Measurements from ENCODE around the gene LCN1.

LCN1 gene

DNA sequence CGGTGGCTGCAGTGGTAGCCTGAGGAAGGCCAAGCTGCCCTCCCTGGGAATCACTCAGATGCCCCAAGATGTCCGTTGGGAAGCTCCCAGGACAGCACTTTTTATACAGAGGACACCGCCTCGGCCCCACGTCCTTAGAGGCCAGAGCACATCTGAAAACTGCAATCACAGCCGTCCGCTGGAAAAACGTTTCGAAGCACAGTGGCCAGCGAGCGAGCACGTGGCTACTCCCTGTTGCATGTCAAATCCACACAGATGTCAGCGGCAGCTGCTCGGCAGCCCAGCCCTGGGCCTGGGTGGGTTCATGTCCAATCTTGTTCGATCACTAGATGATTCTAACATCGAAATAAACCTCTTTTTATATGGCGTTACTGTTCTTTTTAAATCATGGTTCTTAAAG lies 32.7 kb upstream of the LCN1 start:
- no peak for DNase-seq (ENCODE audit: low spot score)

DNA sequence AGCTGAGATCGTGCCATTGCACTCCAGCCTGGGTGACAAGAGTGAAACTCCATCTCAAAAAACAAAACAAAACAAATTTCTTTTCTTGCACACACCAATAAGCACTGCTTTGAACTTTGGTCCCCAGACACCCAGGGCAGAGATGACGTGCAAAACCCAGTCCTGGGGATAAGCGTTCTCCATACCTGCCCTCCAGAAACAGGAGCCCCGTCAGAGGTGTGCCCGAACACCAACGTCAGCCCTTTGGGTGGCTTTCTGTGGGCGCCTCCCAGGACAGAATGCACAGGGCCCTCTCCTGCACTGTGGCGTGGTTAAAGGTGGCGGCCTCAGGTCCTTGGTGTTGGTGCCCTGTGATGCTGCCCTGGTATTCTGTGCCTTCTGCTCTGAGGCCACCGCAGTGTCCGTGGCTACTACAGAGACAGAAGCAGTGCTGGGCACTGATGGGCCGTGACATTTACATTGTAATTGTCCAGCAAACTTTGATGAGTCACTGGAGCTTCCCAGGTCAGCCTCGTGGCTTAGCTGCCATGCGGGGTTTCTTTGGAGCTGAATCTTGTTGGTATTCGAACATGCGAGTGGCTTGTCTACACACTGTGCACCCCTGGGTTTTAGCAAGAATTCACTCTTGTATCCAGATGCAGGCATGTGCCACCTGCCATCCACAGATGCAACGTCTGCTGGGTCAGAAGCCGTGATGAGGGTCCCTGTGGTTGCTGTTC lies 31.9 kb upstream of the LCN1 start:
- DNase-seq (ENCODE audit: low spot score): no peak

DNA sequence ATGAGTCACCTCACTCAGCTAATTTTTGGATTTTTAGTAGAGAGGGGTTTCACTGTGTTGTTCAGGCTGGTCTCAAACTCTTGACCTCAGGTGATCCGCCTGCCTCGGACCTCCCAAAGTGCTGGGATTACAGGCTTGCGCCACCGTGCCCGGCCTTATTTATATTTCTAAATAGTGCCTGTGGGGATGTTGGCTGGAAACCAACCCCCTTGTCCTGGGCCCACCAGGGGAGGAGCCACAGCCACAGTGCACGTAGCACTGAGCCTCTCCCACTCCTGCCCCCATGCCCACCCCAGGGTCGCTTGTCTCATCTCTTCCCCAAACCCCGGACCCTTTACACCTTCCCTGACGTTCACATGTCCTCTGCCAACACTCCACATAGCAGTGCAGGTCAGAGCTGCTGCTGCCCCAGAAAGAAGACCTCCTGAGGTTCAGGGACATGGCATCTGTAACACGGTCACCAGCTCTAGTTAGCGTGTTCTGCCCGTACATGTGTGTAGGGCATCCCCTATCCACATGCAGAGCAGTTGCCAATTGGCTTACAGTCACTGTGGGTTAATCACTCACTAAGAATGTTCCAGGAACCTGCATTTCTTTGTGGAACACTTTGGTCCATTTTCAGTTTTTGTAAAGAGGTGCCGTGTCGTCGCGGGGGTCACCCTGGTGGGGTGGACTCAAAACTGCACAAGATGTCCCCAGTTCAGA lies 30.9 kb upstream of the LCN1 start:
- DNase-seq (ENCODE audit: low spot score): no peak

DNA sequence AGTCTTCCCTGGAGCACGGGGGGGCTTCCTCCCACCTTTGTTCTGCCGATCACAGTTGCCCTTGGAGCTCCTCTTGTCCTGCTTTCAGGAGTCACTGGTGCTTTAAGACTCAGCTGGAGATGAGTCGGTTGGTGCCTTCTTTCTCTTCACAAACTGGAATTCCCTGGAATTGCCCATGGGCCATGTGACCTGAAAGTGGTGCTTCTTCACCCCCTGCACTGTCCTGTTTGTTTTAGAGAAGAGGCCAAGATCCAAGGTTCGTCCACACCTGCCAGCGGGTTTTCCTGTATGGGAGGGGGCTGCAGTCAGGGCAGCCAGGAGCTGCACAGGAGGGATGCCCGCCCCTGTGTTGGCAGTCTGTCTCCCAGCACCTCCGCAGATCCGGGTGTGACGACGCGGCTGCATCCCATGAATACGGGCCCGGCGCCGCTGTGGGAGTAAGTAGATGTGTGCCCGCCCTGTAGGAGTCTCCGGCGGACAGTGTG lies 30.2 kb upstream of the LCN1 start:
- no peak for DNase-seq (ENCODE audit: low spot score)

DNA sequence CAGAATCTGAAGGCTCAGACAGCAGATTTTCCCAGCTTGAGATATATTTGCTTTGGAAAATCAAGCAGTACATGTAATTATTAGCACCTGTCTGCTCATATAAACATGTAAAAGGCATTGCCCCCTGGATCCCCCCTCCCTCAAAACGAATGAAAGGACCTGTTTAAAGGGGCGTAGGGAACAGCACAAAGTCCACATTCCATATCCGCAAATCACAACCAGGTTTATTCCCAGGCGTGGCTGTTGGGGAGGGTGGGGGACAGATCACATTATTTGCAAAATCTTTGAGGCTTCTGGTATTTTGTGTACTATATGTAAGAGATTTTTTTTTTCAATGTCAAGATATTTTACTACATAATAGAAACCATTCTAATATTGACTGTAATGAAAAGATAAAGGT lies 29.5 kb upstream of the LCN1 start:
- DNase-seq (ENCODE audit: low spot score): no peak

DNA sequence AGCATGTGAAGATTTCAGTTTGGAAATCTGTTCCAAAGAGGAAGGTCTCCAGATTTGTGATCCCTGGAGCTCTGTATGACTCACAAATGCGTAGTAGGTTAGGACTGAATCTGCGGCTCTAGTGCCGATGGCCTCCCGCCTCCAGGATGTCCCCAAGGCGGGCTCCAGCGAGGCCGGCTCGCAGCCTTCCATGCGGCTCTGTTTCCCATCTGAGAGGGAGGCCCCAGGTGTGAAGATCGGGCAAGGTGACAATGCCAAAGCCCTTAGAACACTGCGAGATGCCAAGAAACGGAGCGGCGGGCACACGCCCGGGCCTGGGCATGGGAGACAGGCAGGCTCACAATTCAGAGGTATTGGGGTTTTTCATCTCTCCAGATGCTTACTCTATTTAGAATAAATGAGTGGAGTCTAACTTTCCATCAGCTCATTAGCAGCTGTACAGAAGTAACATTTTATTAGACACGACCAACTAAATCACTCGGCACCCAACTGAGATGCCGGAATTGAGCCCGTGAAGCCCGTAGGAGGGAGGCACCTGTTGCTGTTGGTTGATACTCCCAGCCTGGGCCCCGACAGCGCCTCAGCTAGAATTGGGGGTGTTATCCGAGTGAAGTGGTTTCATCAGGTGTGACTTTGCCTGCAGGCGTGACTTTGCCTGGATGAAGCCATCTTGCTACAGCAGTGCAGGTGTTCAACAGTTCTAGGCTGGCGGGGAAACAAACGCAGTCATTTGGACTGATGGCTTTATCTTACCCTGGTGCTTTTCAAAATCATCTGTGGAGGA lies 28.2 kb upstream of the LCN1 start:
- DNase-seq (ENCODE audit: low spot score): no peak

DNA sequence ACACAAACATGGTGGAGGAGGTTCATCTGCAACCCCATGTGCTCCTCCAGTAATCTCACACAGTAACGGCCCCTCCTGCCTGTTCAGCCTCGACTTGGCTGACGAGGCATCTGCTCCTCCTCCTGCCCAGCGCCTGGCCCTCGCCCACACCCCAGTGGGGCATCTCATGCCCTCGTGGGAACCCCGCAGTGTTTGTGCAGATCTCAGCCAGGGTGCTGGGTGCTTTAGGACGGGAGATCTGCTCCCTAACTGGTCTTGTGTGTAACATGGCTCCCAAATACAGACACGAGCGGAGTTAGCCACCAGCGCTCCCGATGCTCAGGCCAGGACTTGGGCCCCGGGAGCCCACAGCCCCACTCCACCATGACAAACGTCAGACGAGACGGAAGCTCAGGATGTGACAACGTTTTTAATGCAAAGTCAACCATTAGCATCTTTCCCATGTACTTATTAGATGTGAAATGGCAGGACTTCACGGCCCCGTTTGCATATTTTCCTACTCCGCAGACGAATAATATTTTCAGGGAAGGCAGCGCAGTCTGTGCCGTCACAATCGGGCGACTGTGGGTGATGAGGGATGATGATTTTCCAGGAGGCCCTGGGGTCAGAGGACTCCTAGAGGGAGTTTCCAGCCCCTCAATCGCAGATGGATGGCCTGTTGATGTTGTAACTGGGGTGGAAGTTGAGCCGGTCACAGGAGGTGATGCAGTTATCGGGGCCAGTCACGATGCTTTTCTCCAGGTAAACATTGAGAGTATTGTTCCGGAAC lies 26.3 kb upstream of the LCN1 start:
- no peak for DNase-seq (ENCODE audit: low spot score)

DNA sequence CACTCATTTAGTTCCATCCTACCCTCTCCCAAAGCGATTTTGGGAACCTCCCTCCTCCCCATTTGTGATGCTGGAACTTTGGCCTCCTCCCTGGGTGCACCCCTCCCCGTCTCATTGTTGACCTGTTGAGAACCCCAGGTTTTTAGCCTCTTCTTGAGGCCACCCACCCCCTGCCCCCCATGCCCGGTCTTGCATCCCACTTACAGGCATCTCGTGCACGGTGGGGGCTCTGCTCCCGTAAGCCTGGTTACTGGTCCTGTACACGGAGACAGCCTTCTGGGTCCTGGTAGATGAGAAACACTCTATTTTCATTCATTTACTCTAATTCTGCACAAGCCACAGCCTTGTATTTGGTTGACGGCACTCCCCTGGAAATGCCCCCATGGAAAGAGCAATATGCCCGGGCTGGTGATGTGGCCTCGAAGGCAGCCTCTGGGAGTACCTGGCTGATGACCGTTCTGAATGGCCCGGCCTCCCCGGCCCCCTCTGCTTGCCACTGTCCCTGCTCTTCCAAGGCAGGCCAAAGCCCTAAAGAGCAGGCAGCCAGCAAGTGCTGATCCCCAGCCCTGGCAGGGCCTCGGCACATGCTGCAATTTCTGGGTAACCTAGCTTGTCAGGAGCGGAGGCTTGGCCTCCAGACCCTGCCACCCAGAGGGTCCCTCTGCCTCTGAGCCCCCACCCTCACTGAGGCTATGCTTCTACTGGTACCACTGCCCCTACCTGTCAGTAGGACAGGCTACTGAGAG lies 22.7 kb upstream of the LCN1 start:
- DNase-seq (ENCODE audit: low spot score): no peak

DNA sequence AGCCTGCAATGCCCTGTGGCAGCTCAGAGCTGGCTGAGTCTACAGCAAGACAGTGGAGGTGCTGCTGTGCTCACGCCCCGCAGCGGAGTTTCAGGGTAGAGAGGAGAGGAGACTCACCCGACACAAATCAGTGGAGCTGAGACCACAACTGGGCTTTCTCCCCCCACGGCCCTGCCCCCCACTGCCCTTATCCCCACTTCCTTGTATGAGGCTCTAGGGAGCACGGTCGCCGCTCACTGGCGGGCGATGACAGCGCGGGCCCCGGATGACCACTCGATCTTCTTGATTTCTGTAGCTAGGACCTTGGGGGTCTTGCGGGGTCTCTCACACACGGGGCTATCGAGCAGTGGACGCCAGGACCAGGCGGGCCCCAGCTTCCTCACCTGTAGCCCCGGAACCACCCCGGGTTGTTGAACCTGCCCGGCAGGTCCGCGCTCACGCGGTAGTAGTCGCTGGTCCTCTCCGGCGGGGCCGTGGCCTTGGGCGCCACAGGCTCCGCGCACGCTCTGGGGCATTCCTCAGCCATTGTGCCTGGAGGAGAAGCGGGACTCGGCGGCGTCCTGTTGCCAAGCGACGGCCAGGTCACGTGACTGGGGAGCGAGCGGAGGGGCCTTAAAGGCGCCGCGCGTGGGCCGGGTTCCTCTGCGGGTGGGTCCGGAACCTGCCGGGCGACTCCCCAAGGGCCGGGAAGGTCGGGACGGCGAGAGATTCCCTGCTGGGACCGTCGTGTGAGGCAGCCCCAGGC lies 21.7 kb upstream of the LCN1 start:
- DNase-seq (ENCODE audit: low spot score): peak; percentile 89

DNA sequence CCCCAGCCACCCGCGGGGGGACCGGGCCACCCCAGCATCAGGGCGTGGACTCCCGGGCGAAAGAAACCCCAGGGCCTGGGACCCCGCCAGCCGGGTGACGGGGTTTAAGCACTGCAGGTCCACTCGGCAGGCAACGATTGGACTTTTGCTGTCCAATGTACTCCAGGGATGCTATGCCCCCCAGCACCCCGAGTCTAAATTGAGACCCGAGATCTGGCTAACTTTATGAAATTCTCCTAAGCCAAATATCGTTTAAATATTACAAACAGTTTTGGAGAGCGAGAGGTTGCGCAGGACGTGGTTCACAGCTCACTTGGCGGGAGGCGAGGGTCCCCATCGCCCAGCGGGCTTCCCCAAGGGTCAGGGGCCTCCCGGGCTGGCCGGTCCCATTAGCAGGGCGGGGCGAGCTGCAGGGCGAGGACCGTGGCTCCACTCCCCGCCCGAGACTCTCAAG lies 21.1 kb upstream of the LCN1 start:
- no peak for DNase-seq (ENCODE audit: low spot score)

DNA sequence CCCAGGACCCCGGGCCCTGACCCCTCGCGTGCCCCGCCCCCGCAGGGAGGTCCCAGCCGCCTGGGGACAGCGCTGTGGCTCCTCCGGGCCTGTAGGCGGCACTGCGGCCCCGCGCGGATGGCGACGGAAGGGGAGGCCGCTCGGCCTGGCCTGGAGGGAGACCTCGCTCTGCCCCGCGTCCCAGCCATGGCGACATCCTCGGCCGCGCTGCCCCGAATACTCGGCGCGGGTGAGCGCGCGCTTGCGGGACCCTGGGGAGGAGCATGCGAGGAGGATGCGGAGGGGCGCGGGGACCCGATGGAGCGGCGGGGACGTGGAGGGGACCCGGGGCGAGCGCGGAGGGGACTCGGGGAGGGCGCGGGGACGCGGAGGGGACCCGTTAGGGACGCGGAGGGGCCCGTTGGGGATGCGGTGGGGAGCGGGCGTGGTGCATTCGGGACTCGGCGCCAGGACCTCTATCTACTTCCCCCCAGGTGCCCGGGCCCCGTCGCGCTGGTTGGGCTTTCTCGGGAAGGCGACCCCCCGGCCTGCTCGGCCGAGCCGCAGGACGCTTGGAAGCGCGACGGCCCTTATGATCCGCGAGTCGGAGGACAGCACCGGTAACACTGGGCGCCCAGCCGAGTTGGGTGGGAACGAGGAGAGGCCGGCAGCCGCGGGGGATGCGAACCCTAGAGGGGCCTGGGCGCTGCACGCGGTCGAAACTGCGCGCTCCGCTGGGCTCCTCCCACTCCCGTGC lies 20.5 kb upstream of the LCN1 start, which contains the start of gene MRPS2:
TSS of gene MRPS2 (plus strand) at position 158 of the 736 bp plus-strand sequence. CDS start at position 187, 29 bp downstream.
- DNase-seq (ENCODE audit: low spot score): peak; percentile 83

DNA sequence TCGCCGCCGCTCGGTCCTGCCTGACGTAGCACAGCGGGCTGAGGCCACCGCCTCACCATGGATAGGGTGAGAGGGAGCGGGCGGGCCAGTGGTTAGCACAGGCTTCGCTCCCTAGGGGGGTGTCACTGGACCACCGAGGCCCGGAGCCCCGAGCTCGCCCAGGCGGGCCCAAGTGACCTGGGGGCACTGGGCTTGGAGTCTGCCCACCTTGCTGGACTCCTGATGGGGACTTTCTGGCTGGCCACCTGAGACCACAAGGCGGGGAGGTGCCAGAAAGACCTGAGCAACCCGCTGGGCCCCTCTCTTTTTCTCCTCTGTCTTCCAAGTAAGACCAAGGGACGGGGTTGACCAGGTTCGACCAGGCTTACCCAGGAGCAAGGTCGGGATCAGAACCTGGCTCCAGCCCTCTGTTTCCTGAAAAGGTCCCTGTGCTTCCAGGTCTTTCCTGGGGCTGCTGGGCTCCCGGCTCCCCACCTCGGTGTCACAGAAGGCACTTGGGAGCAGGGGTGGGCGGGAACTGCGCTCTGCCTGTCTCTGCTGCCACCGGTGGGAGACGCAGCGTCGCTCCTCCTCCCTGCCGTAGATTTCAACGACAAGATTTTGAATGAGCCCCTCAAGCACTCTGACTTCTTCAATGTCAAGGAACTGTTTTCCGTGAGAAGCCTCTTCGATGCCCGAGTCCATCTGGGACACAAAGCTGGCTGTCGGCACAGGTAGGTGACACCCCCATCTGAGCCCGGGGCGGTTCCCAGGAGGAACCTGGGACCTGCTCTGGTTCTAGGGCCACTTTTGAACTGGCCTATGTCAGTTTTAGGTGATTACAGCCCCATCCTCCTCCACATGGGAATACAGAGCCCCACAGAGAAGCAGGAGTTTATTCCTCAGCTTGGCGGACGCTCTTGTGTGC lies 19.7 kb upstream of the LCN1 start:
- no peak for DNase-seq (ENCODE audit: low spot score)

DNA sequence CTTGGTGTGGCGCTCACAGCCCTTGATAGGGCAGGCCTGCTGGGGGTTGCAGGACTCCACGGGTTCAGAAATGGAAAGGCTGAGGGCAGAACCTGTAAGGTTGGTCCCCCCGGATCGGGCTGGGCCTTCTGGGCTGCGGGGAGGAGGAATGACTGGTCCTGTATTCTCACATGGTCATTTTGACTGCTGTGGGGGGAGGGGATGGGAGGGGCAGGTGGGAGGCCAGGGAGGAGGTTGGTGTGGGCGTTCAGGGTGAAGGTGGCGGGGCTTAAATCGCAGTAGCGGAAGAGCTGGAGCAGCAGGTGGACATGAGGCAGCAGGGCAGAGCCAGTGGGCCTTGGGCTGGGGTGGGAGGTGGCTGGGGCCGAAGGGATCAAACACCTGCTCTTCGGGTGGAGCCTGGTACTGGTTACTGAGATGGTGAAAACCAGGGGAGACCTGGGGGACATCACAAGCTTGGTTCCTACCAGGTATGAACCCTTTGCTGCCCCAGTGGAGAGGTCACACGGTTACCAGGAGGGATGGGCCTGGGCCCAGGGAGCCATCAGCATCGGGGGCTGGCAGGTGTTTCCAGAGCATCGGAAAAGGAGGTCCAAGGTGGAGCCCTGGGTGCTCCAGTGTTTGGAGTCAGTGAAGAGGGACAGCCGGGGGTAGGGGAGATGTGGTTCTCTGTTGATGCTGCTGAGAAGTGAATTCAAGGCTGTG lies 18.9 kb upstream of the LCN1 start:
- no peak for DNase-seq (ENCODE audit: low spot score)

DNA sequence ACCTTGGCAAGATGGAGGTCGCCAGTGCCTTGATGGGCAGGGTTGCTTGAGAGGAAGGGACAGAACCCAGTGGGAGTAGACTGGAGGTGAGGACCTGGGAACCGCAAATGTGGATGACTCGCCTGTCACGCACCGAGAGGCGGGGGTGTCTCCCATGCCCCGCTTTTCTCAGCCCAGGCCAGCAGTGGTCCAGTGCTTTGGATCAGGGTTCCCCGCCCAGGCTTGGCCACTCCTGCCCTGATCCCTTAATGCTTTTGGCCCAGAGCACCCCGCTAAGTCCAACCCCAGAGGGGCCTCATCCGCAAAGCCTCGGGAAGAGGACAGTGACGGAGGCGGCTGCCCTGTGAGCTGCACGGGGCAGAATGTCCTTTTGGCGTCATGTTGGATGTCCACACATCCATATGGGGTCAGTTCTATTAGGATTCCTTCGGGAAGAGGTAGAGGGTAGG lies 18.3 kb upstream of the LCN1 start:
- DNase-seq (ENCODE audit: low spot score): no peak

DNA sequence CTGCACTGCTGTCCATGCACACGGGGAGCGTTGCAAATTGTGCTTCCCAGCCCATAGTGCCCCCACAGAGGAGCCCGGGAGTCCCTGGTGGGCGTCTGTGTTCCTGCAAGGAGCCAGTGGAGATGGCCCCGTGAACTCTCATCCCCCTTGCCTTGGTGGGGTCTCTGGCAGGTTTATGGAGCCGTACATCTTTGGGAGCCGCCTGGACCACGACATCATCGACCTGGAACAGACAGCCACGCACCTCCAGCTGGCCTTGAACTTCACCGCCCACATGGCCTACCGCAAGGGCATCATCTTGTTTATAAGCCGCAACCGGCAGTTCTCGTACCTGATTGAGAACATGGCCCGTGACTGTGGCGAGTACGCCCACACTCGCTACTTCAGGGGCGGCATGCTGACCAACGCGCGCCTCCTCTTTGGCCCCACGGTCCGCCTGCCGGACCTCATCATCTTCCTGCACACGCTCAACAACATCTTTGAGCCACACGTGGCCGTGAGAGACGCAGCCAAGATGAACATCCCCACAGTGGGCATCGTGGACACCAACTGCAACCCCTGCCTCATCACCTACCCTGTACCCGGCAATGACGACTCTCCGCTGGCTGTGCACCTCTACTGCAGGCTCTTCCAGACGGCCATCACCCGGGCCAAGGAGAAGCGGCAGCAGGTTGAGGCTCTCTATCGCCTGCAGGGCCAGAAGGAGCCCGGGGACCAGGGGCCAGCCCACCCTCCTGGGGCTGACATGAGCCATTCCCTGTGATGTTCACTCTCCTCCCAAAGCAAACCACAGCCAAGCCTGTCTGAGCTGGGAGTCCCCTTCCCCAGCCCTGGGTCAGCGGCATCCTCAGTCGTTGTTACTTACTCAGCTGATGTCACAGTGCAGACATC lies 17.6 kb upstream of the LCN1 start:
- no peak for DNase-seq (ENCODE audit: low spot score)

DNA sequence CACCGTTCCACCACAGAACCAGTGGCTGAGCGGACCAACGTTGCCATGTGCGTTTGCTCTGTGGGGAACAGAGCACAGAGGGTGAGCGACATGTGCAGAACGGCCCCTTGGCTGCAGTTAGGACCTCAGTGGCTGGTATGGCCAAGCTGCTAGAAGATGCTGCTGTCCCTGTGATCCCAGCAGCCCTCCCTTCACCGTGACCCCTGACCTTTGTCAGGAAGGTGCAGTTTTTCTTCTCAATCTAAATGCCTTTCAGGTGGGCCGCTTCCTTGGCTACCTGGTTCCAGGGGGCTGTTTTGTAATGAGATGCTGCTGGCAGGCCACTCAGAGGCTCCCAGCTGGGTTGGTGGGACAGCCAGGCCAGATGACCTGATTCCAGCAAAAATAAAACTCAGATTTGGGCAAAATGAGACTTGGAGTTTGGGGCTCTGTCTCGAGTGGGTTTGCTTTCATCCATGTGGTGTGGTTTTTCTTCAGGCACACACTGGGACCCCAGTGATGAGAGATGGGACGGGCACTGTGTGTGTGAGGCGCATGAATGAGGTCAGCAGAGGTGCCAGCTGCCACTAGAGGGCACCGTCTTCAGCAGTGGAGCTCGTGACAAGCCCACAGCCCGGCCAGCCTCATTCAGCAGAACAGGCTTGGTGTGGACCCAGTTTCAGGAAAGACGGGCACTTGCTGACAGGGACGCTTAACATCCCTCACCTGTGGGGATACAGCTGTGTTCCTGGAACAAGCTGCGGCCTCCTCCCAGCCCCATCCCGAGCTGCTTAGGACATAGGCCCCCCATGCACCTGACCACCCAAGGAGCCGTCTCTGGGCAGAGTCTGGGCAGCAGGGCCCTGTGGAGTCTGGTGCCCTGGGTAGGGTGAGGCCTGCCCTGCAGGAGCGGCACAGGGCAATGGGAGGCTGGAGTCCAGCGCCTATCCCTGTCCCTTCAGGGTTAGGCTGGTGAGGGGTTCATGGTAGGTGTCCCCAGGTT lies 16.7 kb upstream of the LCN1 start:
- peak; percentile 47 for DNase-seq (ENCODE audit: low spot score)
